Stimulated activated CD8-positive, alpha-beta memory T cell treated with anti-CD3 and anti-CD28 coated beads, Interleukin-15, amount 100 ng/mL, for 48 hours (primary cell): ENCODE measurements around the gene FAM107B.

Experiments
- DNase-seq, 2 donors: peaks; one replicate each; pipeline ENCODE4 v3.0.0-alpha.2; 2020; ENCODE audit warnings: low read depth in 2 of 2

Gene FAM107B

DNA sequence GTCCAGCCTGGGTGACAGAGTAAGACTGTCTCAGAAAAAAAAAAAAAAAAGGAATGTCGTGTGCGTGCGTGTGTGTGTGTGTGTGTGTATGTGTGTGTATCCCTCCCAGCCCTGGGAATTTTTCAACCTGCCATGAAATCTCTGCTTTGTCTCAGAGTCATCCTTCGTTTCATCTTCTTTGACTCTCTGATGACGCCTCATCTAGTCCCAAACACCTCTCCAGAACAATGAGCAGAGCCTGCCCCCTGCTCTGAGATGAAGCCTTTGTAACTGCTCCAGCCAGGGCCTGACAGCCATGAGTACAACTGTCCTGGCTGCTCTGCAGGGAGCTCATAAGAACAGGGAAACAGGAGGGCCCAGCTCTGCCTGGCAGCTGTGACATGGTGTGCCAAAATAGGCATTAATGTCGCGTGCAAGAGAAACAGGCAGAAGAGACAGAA lies 149.5 kb downstream of the FAM107B start:
- DNase-seq, result no peak

DNA sequence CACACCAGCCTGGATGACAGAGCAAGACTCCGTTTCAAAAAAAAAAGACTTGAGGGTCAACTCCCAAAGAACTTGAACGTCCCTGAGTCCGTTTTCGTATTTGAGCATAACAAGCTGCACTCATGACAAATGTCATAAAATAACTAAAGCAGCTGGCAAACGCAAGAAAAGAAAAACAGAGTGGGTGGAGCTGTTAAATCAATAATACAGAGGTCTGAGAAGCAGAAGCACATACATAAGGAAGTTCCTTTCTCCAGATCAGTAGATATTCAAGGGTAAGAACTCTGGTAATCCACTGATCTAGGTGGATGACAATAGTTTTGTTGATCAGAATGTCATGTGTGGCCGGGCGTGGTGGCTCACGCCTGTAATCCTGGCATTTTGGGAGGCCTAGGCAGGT lies 150.1 kb downstream of the FAM107B start:
- no peak for DNase-seq

DNA sequence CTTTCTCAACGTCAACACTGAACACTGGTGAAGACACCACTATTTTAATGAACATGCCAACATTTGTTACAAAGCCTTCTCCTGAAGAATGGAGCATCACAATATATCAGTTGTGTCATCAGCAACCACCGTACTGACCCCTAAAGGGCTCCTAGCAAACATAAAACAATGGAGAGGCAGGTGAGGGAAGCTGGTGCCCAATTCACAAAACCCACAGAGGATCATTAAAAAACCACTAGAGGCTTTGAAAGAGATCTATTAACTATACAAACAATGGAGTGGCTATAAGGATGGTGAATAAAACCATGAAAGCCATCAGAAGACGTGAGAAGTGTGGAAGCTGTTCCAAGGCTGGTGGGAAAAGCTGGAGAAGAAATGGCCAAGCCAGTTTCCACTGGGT lies 150.8 kb downstream of the FAM107B start:
- no peak for DNase-seq

DNA sequence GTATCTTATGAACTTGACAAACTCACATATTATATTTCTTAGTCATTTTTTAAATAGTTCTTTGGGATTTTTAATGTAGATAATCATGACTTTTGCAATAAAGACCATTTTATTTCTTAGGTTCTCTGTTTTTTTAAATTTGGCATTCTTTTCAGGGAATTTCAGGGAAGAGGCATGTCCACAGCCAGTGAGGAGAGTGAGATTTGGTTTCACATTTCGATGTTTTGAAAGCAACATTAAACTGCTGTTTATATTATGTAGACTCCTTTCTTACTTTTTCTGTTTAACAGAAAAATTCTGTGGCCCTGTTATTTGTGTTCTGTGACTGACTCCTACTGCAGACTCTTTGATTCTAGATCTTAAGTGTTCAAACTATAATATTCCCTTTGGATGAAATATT lies 153.7 kb downstream of the FAM107B start:
- no peak for DNase-seq

DNA sequence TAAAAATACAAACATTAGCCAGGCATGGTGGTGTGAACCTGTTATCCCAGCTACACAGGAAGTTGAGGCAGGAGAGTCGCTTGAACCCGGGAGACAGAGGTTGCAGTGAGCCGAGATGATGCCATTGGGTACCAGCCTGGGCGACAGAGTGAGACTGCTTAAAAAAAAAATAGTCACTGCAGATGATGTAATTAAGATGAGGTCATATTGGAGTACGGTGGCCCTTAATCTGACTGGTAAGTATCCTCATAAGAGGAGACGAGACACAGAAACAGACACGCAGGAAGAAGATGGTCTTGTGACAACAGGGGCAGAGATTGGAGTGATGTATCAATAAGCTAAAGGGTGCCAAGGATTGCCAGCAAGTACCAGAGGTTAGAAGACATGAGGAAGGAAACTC lies 156.0 kb downstream of the FAM107B start:
- DNase-seq, result no peak

DNA sequence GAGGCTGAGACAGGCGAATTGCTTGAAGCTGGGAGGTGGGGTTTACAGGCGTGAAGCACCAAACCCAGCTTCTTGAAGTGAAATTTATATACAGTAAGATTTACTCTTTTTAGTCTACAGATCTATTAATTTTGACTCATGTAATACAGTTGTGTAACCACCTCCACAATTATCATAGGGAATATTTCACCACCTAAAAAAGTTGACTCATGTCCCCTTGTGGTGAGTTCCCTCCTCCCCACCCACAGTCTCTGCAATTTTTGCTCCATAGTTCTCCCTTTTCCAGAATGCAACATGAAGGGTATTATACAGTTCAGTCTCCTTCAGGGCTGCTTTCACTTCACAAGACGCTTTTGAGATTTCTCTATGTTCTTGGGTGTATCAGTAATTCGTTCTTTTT lies 156.8 kb downstream of the FAM107B start:
- DNase-seq, result no peak

DNA sequence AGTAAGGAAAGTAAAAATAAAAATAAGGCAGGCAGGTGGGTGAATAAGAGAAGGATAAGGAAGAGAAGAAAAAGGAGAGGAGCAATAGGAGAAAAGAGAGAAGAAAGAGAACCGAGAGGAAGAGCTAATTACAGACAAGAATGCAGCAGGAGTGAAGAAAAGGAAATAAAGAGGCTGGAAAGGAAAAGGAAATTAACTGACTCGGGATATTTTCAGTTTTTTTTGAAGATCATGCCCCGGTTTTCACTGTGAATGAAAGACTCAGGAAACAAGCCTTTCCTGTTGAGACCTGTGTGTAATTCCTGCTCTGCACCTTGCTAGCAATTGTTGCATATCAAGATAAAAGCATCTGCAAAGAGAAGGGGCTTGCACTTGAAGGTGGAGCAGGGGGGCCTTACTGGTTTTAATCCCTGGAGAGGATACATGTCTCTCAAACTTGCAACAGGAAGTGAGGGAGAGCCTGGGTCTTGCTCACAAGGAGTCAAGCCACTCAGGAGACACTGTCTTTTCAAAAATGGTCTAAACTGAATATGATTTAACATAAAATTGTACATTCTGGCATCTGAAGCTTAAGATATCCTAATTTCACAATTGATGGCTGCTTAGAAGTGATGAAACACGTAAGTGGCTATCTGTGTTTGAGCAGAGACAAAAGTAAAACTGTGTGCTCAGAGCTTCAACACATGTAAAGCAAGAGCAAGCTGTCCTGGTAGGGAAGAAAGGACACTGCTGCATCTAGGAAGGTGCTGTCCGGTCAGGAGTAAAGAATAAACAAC lies 157.6 kb downstream of the FAM107B start:
- DNase-seq, result no peak

DNA sequence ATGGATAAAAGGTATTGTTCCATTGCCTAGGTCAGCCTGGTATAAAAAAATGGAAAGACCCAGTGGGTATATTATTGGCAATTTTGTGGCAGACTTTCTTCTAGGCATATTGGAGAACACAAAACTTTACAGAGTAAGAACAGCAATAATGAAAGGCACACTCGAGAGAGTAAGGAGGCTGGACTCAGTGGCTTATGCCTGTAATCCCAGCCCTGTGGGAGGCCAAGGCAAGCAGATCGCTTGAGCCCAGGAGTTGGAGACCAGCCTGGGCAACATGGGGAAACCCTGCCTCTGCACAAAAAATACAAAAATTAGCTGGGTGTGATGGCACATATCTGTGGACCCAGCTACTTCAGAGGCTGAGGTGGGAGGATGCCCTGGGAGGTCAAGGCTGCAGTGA lies 158.2 kb downstream of the FAM107B start:
- no peak for DNase-seq

DNA sequence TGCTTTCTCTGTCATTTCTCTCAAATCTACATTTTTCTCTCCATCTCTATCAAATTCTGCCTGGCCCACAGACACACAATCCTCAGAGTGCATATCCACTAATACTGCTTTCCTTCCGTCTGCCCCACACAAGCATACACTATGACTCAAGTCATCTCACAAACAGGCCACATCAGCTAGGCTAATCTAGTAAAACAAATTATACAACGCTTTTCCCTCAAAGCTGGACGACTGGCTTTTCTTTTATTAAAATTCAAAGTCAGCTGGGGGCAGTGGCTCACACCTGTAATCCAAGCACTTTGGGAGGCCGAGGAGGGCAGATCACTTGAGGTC lies 161.1 kb downstream of the FAM107B start:
- no peak for DNase-seq

DNA sequence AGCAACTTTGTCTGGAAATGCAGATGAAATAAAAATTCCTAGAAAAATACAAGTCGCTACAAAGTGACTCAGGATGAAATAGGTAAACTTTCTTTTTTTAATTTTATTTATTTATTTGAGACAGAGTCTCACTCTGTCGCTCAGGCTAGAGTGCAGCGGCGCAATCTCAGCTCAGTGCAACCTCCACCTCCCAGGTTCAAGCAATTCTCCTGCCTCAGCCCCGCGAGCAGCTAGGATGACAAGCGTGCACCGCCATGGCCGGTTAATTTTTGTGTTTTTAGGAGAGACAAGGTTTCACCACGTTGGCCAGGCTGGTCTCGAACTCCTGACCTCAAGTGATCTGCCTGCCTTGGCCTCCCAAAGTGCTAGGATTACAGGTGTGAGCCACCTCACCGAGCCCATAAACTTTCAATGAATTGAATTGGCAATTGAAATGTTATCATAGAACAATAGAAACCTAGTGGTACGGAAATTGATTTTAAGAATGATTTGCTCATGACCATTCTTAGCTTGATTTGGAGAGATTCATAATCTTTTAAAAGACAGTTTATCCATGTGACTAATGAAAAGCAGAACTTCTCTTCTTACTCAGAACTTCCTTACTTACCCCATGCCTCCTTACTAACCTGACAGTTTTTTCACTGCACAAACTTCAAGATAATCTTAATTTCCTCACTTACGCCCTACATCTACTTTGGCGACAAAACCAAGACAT lies 161.7 kb downstream of the FAM107B start:
- DNase-seq, result no peak

DNA sequence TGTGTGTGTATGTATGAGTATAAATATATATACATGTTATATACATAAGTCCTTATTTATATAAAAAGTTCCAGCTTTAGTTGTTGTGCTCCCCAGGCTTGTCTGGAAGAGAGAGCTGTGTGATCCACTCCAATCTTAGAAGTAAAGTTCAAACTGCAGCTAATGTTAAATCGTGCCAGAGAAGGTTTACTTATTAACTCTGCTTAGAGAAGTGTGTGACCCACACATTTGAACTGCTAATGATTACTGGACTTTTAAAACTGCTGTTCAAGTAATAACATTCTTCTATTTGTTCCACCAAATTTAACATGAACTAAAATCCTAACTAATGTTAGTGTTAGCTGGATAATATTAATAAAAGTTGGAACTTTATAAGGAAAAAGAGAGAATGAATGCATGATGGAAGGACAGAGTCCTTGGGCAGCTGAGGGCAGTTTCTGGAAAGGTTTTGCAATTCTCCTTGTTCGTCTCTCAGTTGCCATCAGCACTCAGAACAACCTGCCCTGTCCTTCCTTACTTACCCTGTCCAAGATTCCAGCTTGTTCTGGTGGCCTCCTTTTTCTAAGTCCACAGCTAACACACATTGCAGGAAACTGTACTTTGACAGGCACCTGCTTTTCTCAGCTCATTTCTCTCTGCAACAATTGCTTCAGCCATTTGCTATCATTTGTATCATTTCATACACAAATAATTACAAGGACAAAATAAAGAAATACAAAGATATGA lies 162.6 kb downstream of the FAM107B start:
- DNase-seq, result no peak

DNA sequence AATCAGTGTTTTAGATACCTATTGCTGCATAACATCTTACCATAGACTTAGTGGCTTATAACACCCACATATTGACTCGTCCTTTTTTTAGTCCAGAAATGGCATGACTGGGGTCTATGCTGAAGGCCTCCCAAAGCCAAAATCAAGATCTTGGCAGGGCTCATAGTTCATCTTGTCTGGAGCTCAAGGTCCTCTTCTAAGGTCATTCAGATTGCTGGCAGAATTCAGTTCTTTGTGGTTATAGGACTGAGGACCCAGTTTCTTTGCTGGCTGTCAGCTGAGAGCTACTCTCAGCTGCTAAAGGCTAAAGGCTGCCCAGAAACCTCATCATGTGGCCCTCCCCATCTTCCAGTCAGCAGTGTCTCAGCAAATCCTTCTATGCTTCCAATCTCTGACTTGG lies 165.5 kb downstream of the FAM107B start:
- DNase-seq, result no peak

DNA sequence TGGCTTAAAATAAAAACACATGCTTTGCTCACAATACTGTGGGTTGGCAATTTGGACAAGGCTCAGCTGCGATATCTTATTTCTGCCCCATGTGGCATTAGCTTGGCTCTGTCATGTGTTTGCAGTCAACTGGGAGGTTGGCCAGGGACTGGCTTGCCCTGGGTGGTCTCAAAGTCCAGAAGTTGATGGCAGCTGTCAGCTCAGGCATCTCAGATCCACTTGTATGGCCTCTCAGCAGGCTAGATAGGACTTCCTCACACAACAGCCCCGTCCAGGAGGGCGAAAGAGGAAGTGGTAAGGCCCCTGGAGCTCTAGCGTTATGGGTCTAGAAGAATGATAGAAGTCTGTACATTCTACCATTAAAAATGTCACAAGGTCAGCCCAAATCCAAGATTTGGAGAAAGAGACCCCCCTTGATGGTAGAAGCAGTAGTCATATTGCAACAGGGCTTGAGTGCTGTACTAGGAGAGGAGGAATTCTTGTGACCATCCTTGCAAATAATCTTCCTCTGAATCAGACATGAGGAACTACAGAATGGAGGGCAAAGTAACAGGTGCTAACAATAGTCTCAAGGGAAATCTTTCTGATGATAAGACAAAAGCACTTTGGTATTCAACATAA lies 166.2 kb downstream of the FAM107B start:
- DNase-seq, result no peak

DNA sequence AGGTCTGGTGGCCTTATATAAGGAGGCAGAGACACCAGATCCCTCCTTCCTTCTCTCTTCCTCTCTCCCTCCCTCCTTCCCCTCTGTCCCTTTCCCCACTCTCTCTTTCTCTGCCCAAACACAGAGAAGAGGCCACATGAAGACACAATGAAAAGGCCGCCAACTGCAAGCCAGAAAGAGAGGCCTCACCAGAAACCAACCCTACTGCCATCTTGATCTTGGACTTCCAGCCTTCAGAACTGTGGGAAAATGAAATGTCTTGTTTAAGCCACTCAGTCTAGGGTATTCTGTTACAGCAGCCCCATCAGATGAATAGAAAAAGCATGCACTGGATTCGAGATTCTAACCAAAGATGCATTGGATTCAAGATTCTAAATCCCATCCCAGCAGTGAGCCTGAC lies 168.1 kb downstream of the FAM107B start:
- no peak for DNase-seq

DNA sequence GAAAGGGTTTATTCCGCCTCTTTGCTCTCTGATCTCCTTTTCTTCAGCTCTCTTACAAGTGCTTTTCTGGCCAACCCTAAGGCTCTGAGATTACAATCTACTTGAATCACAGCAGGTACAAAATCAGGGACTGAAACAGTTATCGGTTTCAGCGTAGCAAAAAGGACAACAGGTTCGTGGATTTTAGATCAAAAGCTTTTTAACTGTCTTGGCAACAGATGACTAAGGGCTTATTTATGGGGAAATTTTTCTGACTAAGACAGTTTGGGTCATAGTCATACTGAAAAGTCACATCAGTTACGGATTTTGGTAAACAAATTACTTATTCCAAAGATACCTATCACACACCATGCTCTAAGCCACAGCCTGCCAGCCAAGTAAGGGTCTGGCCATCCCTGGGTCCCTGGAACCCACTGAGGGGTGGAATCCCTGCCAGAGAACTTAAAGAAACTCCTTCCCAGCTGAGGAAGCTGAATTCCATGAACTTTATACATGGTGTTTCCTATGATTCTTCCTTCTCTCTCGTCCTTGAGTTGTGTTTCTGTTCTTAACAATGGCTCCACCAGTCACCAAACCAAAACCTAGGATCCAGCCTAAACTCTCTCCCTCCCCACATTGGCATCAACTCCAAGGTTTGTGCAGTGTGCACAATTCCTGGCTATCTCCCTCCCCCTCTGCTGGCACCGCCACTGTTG lies 169.3 kb downstream of the FAM107B start:
- DNase-seq, result no peak

DNA sequence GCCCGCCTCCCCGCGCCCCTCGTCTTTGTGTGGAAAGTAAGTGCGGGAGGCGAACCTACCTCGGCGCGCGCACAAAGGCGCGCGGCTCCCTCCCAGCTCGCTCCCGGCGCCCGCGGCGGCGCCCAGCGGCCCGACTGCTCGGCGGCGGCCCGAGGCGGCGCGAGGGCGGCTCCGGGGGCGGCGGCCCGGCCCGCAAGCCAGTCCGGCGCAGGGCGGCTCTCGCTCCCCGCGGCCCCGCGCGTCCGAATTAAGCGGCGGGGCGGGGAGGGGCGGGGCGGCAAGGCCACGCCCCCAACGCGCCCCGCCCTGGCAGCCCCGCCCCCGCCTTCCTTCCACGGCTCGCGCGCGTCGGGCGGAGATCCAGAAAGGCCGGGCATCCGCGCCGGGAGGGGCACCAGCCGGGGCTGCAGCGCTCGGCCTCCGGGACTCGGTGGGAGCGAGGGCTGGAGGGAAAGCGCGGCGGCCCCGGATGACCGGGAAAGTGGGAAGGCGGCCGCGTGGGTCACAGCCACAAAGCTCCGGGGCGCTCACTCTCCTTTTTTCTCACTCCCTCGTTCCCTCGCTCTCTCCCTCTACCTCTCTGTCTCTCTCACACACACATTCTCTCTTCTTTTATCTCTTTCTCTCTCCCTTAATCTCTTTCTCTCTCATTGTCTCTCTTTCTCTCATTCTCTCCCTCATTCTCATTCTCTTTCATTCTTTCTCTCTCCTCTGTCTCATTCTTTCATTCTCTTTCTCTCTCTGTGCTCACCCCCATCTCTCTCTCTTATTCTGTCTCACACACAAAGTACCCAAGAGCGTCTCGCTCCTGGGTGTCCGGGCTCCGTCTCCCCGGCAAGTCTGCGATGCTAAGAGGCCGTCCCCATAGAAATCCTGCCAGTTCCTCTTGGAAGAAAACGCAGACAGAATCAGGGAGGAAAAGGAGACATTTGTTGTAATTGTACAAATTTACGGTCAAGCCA lies 170.2 kb downstream of the FAM107B start:
- DNase-seq, result peak; percentile 59 to 60

DNA sequence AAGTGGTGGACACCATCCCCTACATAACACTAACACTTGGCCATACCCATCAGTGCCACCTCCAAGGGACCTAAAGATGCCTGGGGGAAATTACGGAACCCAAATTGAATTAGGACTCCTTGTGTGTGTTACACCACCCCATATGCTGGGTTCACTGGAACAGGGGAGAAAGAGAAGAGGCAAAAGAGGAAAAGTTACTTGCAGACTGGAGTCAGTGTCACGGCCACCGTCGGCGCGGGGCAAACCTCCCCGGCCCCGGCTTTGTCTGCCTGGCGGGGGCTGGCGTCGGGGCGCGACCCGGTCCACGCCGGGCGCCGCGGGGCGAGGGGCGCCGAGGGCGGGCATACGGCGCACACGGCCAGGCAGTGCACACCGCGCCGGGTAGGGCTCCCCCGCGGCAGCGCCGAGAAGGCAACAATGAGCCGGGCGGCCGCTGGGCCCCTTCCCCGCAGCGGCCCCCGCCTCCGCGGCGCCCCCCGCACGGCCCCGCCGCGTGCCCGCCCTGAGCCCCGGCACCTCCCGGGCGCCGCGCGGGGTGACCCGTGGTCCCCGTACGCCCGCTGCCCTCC lies 171.1 kb downstream of the FAM107B start:
- no peak for DNase-seq

DNA sequence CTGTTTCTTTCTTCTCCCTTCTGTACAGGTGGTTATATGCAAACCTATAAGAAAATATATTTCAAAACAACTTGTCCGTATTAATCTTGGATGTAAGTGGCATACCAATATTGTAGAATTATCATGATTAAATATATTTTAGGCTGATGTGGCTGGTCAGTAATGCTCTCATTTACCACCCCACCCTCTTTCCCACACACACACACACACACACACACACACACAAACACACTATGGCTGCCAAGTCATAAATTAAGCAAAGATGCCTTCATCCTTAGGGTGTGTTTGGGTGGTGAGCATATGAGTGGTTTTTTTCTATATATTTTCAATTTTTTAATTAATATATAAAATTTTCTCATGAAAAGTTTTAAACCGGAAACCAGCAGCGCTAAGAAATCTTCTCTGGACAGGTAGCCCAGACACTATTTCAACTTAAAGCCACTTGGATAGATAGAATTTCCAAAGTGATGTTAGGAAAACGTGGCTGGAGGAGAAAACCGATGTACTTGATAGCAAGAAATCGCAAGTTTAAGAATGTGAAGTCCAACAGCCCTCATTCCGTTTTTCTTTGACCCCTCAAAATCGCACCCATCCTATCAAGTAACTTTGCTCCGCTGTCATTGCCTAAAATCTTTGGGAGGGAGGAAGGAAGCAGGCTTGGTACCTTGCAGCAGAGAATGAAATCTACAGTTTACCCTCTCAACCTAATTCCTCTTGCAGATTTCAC lies 171.7 kb downstream of the FAM107B start:
- DNase-seq, result no peak

DNA sequence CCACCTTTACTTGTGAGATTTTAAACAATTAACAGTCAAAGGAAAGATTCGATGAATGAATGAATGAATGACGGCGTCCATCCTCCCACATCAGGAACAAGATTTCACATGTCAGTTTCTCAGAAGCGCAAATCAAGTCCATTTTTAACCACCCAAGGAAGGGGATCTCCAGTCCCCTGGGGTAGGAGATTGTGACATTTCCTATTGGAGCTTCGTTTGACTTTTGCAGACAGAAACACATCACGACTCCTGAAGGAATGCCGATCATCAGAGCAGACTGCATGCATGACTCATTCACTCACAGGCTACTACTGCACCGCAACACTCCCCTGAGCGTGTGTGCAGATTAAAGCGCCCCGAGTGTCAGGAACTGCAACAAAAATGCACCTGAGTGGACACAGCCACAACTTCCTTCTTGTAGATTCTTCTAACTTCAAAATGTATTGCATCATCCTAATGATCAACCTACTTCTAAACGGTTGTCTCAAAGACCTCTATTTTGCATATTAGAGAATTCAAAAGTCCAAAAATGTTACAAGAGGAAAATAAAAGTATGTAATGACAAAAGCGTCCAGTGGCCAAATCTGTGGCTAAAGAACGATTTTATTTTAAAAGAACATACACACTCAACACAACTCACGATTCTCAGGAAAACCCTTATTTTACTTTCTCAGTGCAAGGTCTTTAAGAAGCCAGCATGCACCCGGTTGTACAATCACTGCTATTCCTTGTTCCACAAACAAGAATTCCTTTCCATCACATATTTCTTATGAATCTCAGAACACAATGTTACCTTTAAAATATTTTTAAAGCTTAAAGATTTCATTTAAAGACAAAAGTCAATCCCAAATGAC lies 172.6 kb downstream of the FAM107B start:
- peak in 1 of 2 donors; percentile 45 for DNase-seq
